HCT116 (cell line): ENCODE results near the gene BCL2L11. TPM values are rescaled to one million over a fixed set of nuclear protein-coding genes. Genes with fewer than 3 reads are reported as not detected.
A peak's percentile ranks its signal among the peaks of the same experiment; 100 is the strongest.

Source experiments
- ATAC-seq: fragments of 200-7000 bp; cut with Tn5 transposase; 2 replicates; pipeline ENCODE4 v1.9.1; 2020; ENCODE audit warnings: mild to moderate bottlenecking, moderate library complexity
- BruUV-seq: library from RNA; stranded (reverse); fragments of 400-500 nt; replicated peaks from 2 replicates; lab custom pipeline; 2021; lab: Mats Ljungman, UMichigan
- CTCF ChIA-PET: fragments of 300-600 bp; sonication (Branson Sonifier 250); formaldehyde crosslinking; loops from one replicate; lab custom pipeline; 2021; ENCODE audit warnings: antibody characterized with exemption; lab: Charles Lee
- POLR2A ChIA-PET: fragments of 300-600, 350-600 bp; sonication (Branson Sonifier 250); formaldehyde crosslinking; loops from one replicate; lab custom pipeline; 2021; ENCODE audit warnings: antibody characterized with exemption; lab: Charles Lee
- RAD21 ChIA-PET, 2 experiments: fragments of 300-600 bp; sonication (Branson Sonifier 250); formaldehyde crosslinking; loops; one replicate each; lab custom pipeline; 2023; ENCODE audit warnings: low total read pairs in 2 of 2; ENCODE audit not compliant: uncharacterized antibody in 2 of 2, unreplicated experiment in 2 of 2, low non-redundant PET in 1 of 2; lab: Charles Lee
- DNase-seq: peaks from one replicate; pipeline ENCODE4 v3.0.0-alpha.2; 2010; ENCODE audit warnings: low read depth, low spot score
- H2AFZ ChIP-seq: fragments of 200-600 bp; shearing (Covaris generic), sonication (generic); 2 replicates; pipeline ENCODE4 v1.6.1; 2017; ENCODE audit warnings: low read depth, mixed run types, mixed read lengths, antibody characterized with exemption, low read length; ENCODE audit not compliant: poor library complexity, severe bottlenecking
- H3K27ac ChIP-seq: 2 replicates; pipeline ENCODE4 v1.5.1; 2012; ENCODE audit warnings: low read depth, low read length
- H3K27me3 ChIP-seq: fragments of 200-600 bp; sonication (generic); 2 replicates; pipeline ENCODE4 v1.6.1; 2016; ENCODE audit warnings: mixed run types, low read length, mixed read lengths; ENCODE audit not compliant: insufficient read depth
- H3K36me3 ChIP-seq, 2 experiments: fragments of 200-500 bp in 1 of 2; fragments of 200-600 bp in 1 of 2; sonication (Bioruptor generic) in 1 of 2; sonication (generic) in 1 of 2; 2 replicates each; pipeline versions ENCODE4 v1.5.1 to v1.6.1; 2014 to 2016; ENCODE audit warnings: low read length in 2 of 2, inconsistent platforms in 1 of 2, mixed read lengths in 1 of 2, mixed run types in 1 of 2; ENCODE audit not compliant: insufficient read depth in 2 of 2, control insufficient read depth in 1 of 2
- H3K4me1 ChIP-seq, 2 experiments: fragments of 200-600 bp in 1 of 2; sonication (generic) in 1 of 2; 2 replicates each; pipeline versions ENCODE4 v1.5.1 to v1.6.1; 2012 to 2017; ENCODE audit warnings: low read length in 2 of 2, inconsistent platforms in 1 of 2, mild to moderate bottlenecking in 1 of 2, mixed read lengths in 1 of 2, mixed run types in 1 of 2, moderate library complexity in 1 of 2; ENCODE audit not compliant: insufficient read depth in 2 of 2, control insufficient read depth in 1 of 2
- H3K4me2 ChIP-seq: fragments of 200-600 bp; sonication (generic); 2 replicates; pipeline ENCODE4 v1.6.1; 2017; ENCODE audit warnings: mixed run types, low read length, mixed read lengths
- H3K4me3 ChIP-seq, 2 experiments: fragments of 200-600 bp in 1 of 2; sonication (generic) in 1 of 2; replicated peaks in 1 of 2; 2 replicates each; pipeline ENCODE4 v1.5.1; 2011 to 2016; ENCODE audit warnings: low read length in 2 of 2, control low read depth in 1 of 2, low read depth in 1 of 2, mild to moderate bottlenecking in 1 of 2, mixed read lengths in 1 of 2, mixed run types in 1 of 2
- H3K79me2 ChIP-seq: fragments of 200-600 bp; sonication (generic); 2 replicates; pipeline ENCODE4 v1.6.1; 2017; ENCODE audit warnings: mild to moderate bottlenecking, mixed run types, low read length, moderate library complexity, mixed read lengths; ENCODE audit not compliant: insufficient read depth
- H3K9ac ChIP-seq: fragments of 200-600 bp; sonication (generic); 2 replicates; pipeline ENCODE4 v1.6.1; 2016; ENCODE audit warnings: low read length, mixed read lengths
- H3K9me2 ChIP-seq: fragments of 200-600 bp; sonication (generic), shearing (Covaris generic); 2 replicates; pipeline ENCODE4 v1.6.1; 2017; ENCODE audit warnings: mixed run types, mild to moderate bottlenecking, moderate library complexity; ENCODE audit not compliant: insufficient read depth
- H3K9me3 ChIP-seq, 2 experiments: fragments of 200-500 bp in 1 of 2; fragments of 200-600 bp in 1 of 2; sonication (Bioruptor generic) in 1 of 2; sonication (generic) in 1 of 2; 2 replicates each; pipeline ENCODE4 v1.6.1; 2014 to 2017; ENCODE audit warnings: low read length in 2 of 2, mixed read lengths in 2 of 2, inconsistent platforms in 1 of 2, low read depth in 1 of 2, mild to moderate bottlenecking in 1 of 2, mixed run types in 1 of 2, moderate library complexity in 1 of 2; ENCODE audit not compliant: control insufficient read depth in 1 of 2, insufficient read depth in 1 of 2
- H4K20me1 ChIP-seq: fragments of 200-600 bp; sonication (generic), shearing (Covaris generic); 2 replicates; pipeline ENCODE4 v1.6.1; 2017; ENCODE audit warnings: mixed run types, mild to moderate bottlenecking, moderate library complexity; ENCODE audit not compliant: insufficient read depth
- CBX3 ChIP-seq: IDR thresholded peaks from 2 replicates; pipeline ENCODE4 v1.6.1; 2012; ENCODE audit warnings: low read depth
- CTCF ChIP-seq, 3 experiments: fragments of 200-600 bp in 1 of 3; sonication (generic) in 1 of 3; IDR thresholded peaks in 2 of 3; conservative IDR thresholded peaks in 1 of 3; 2 replicates each; pipeline ENCODE4 v1.5.1; 2012 to 2017; ENCODE audit warnings: low read depth in 2 of 3, low read length in 2 of 3, antibody characterized with exemption in 1 of 3, borderline replicate concordance in 1 of 3, control low read depth in 1 of 3, mild to moderate bottlenecking in 1 of 3, mixed read lengths in 1 of 3, mixed run types in 1 of 3, moderate library complexity in 1 of 3; ENCODE audit not compliant: insufficient read depth in 1 of 3
- MAX ChIP-seq: IDR thresholded peaks from 2 replicates; pipeline ENCODE4 v1.6.1; 2012
- POLR2AphosphoS5 ChIP-seq: IDR thresholded peaks from 2 replicates; pipeline ENCODE4 v1.6.1; 2011; ENCODE audit warnings: mild to moderate bottlenecking, low read depth, low read length, moderate library complexity
- RAD21 ChIP-seq: IDR thresholded peaks from 2 replicates; pipeline ENCODE4 v1.6.1; 2012; ENCODE audit warnings: low read depth, mild to moderate bottlenecking
- REST ChIP-seq: IDR thresholded peaks from 2 replicates; pipeline ENCODE4 v1.6.1; 2012; ENCODE audit warnings: low read depth
- SRF ChIP-seq: IDR thresholded peaks from 2 replicates; pipeline ENCODE4 v1.6.1; 2012; ENCODE audit warnings: low read depth
- YY1 ChIP-seq: IDR thresholded peaks from 2 replicates; pipeline ENCODE4 v1.6.1; 2011; ENCODE audit warnings: low read length, low read depth, moderate library complexity, mild to moderate bottlenecking; ENCODE audit not compliant: insufficient replicate concordance; ENCODE audit errors: extremely low read depth
- ZBTB33 ChIP-seq: IDR thresholded peaks from 2 replicates; pipeline ENCODE4 v1.6.1; 2011; ENCODE audit warnings: mild to moderate bottlenecking, low read length, moderate library complexity; ENCODE audit not compliant: insufficient replicate concordance; ENCODE audit errors: extremely low read depth
- ZFX ChIP-seq: fragments of 450-650 bp; IDR thresholded peaks from 2 replicates; pipeline ENCODE4 v1.6.1; 2017
- intact Hi-C: fragments of 100-400 bp; cut with micrococcal nuclease; formaldehyde crosslinking; loops from 2 replicates; pipeline ENCODE4 v1.10.0; 2022
- total RNA-seq: library from RNA; stranded (reverse); gene quantifications from one replicate; pipeline ENCODE4 v1.2.1, GENCODE V29; 2021; ENCODE audit not compliant: unreplicated experiment

Gene BCL2L11
- total RNA-seq, 1 experiment from 2014 or later: 17.8 TPM

GRCh38 chr2:111116843-111117597, 3.7 kb upstream of the BCL2L11 start:
- H3K27ac ChIP-seq: 0 out of 2 replicates have a peak overlapping the region, but pooled peaks have one; percentile 52
- TF ChIP-seq YY1: peak; percentile 25
- TF ChIP-seq REST: no peak
- TF ChIP-seq CTCF (IDR thresholded peaks at IDR 0.05 in 2 of 3, conservative IDR thresholded peaks at IDR 0.05 in 1 of 3; ENCODE audit: borderline replicate concordance in 1 of 3, insufficient read depth in 1 of 3, low read depth in 2 of 3, low read length in 2 of 3): peak in 2 of 3 experiments; percentile 93 to 96; a peak in 4 of 6 replicates
- TF ChIP-seq POLR2AphosphoS5: peak; percentile 21; the same call in 1 of the 2 replicates
- TF ChIP-seq ZFX: no peak
- no peak for TF ChIP-seq SRF
- no peak for TF ChIP-seq CBX3
- TF ChIP-seq MAX: no peak
- no peak for TF ChIP-seq RAD21
- no peak for TF ChIP-seq ZBTB33
- TF ChIP-seq, all 23 proteins: peak for 3
- ATAC-seq (peak; percentile 70), DNase-seq (peak; percentile 75)
- BruUV-seq: no TSS peak
- RAD21 ChIA-PET: interaction anchor here in 1 of 2 experiments (0.7 to 1.3 kb wide), 2 partner anchors 9 to 90 kb away, joined by 3 to 4 read pairs; no protein-coding TSS in a partner anchor
- Histone ChIP-seq H3K9ac (no peak overlapping the region), H3K79me2 (peaks cover 12% of the 10 kb centered on the region), H3K4me1 (peaks cover 28 to 48% of the 10 kb centered on the region in 2 experiments), H3K9me3 (no peaks in the 10 kb centered on the region), H3K36me3 (no peaks in the 10 kb centered on the region), H3K27me3 (no peaks in the 10 kb centered on the region), H3K9me2 (no peaks in the 10 kb centered on the region), H2AFZ (no peak overlapping the region), H3K4me3 (peak overlapping the region; percentile 39 to 56), H3K4me2 (peak overlapping the region; percentile 78), H4K20me1 (no peaks in the 10 kb centered on the region; the same call in 1 of the 2 replicates)
- intact Hi-C loops: loop anchor here (1.0 to 5.0 kb wide), 4 partner anchors 89 to 582 kb away; partner anchors contain the start of gene BUB1
- POLR2A ChIA-PET: no interaction called here
- CTCF ChIA-PET: interaction anchor here (1.1 to 1.6 kb wide), 6 partner anchors 21 to 583 kb away, joined by 3 to 5 read pairs (median 4); no protein-coding TSS in a partner anchor
